Liver (tissue), 3 donors: ENCODE data around the gene FRMD4A.

ENCODE experiments used
- CTCF ChIP-seq: fragments of 150-350 bp; IDR thresholded peaks from 2 replicates; pipeline ENCODE4 v1.5.1; 2017; ENCODE audit warnings: improper control_type of control experiment, low read depth, low read length; ENCODE audit not compliant: missing input control
- FOXA1 ChIP-seq: IDR thresholded peaks from 2 replicates; pipeline ENCODE4 v1.6.1; 2016; ENCODE audit warnings: antibody characterized with exemption
- NR2F2 ChIP-seq: IDR thresholded peaks from 2 replicates; pipeline ENCODE4 v1.6.1; 2016; ENCODE audit warnings: antibody characterized with exemption
- RAD21 ChIP-seq, 2 donors: IDR thresholded peaks; 2 replicates each; pipeline ENCODE4 v1.6.1; 2016; ENCODE audit warnings: antibody characterized with exemption in 2 of 2, mild to moderate bottlenecking in 2 of 2
- REST ChIP-seq: IDR thresholded peaks from 2 replicates; pipeline ENCODE4 v1.6.1; 2016; ENCODE audit warnings: antibody characterized with exemption, mild to moderate bottlenecking
- TAF1 ChIP-seq: conservative IDR thresholded peaks from 2 replicates; pipeline ENCODE4 v1.6.1; 2016; ENCODE audit warnings: antibody characterized with exemption, mild to moderate bottlenecking
- donor health status: healthy.
- donor health status: healthy.

- TF ChIP-seq CTCF (no peak), FOXA1 (no peak), NR2F2 (no peak), REST (no peak), TAF1 (no peak), RAD21 (IDR thresholded peaks at IDR 0.05) (no peak)
These were observed 189.4 kb downstream of the FRMD4A start for GRCh38 chr10:14141283-14141682.
